Measurements from ENCODE around the gene KRTAP12-3.
"Not testable (repeated sequence)": the region's sequence is repeated elsewhere in the genome, so short reads cannot be mapped to it uniquely, and the experiment has no call there.

Gene KRTAP12-3

GRCh38 chr21:44685050-44685449 lies 27.3 kb downstream of the KRTAP12-3 start:
- not testable (repeated sequence) for DNase-seq (ENCODE audit: low spot score)

- no peak for DNase-seq (ENCODE audit: low spot score)
Observed at GRCh38 chr21:44686000-44686781, 28.5 kb downstream of the KRTAP12-3 start.

DNA sequence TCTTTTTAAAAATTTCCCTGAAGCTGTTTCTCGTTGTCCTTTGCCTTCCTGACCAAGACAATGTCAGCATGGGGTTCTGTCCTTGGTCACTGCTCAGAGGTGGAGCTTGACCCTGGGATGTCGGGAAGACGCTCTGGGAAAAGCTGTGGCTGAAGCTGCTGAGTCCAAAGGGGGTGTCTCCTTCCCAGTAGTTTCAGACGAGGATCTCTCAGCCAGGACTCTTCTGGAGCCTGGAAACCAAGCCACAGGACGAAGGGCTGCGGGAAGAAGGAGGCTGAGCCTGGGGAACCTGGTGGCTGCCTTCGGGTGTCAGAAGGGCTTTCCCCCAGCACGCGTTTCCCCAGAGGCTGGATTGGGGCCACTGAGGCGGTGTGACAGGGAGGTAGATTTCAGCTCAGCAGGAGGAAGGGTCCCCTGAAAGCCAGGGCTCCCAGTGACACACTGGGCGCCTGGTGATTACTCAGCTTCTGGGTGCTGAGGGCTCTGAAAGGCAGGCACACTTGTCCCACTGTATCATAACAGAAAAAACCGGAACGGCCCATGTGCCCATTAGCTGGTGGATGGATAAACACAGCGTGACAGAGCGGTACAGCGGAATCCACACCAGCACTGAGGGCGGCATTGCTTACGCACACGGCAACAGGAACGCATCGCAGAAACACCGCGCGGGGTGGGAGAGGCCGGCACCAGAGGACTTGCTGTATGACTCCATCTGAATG lies 29.3 kb downstream of the KRTAP12-3 start:
- DNase-seq (ENCODE audit: low spot score), result no peak

GRCh38 chr21:44687671-44688070 lies 29.9 kb downstream of the KRTAP12-3 start:
- no peak for DNase-seq (ENCODE audit: low spot score)

DNA sequence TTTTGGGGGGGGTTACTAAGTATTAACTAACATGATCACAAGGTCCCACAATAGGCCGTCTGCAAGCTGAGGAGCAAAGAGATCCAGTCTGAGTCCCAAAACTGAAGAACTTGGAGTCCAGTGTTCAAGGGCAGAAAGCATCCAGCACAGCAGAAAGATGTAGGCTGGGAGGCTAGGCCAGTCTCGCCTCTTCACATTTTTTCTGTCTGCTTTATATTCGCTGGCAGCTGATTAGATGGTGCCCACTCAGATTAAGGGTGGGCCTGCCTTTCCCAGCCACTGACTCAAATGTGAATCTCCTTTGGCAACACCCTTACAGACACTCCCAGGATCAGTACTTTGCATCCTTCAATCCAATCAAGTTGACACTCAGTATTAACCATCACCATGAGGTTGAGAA lies 32.0 kb downstream of the KRTAP12-3 start:
- not testable (repeated sequence) for DNase-seq (ENCODE audit: low spot score)

- no peak for DNase-seq (ENCODE audit: low spot score)
Observed at GRCh38 chr21:44691686-44692085, 34.0 kb downstream of the KRTAP12-3 start.

- no peak for DNase-seq (ENCODE audit: low spot score)
Observed at GRCh38 chr21:44692798-44693512, 35.2 kb downstream of the KRTAP12-3 start.

- DNase-seq (ENCODE audit: low spot score), result no peak
Observed at GRCh38 chr21:44694776-44695175, 37.0 kb downstream of the KRTAP12-3 start.

DNA sequence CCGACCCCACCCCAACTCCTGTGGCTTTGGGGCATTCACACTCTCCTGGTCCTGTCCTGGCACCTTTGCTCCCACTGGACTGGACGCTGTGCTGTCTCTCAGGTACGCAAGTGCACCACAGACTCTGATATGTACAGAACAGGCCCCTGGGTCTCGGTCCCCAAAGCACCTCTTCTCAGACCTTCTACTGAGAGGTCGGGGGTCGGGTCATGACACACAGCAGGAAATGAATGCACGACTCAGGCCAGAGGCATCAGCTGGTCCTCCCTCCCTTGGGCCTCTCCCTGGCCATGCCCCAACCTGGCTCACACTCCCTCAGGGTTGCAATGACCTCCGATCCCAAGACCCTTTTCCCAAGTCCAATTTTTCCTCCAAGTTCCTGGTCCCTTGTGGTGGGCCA lies 37.5 kb downstream of the KRTAP12-3 start:
- no peak for DNase-seq (ENCODE audit: low spot score)

GRCh38 chr21:44695641-44696040 lies 37.9 kb downstream of the KRTAP12-3 start:
- DNase-seq (ENCODE audit: low spot score), result no peak

GRCh38 chr21:44696572-44696971 lies 38.8 kb downstream of the KRTAP12-3 start:
- DNase-seq (ENCODE audit: low spot score), result no peak

DNA sequence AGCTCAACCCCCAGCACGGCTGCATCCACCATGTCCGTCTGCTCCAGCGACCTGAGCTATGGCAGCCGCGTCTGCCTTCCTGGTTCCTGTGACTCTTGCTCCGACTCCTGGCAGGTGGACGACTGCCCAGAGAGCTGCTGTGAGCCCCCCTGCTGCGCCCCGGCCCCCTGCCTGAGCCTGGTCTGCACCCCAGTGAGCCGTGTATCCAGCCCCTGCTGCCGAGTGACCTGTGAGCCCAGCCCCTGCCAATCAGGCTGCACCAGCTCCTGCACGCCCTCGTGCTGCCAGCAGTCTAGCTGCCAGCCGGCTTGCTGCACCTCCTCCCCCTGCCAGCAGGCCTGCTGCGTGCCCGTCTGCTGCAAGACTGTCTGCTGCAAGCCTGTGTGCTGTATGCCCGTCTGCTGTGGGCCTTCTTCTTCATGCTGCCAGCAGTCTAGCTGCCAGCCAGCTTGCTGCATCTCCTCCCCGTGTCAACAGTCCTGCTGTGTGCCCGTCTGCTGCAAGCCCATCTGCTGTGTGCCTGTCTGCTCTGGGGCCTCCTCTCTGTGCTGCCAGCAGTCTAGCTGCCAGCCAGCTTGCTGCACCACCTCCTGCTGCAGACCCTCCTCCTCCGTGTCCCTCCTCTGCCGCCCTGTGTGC lies 39.6 kb downstream of the KRTAP12-3 start, which contains the start of gene KRTAP10-12:
KRTAP10-12 (plus strand) TSS at position 1 of the 639 bp plus-strand sequence; CDS start at position 31, 30 bp downstream.
- DNase-seq (ENCODE audit: low spot score), result not testable (repeated sequence)

DNA sequence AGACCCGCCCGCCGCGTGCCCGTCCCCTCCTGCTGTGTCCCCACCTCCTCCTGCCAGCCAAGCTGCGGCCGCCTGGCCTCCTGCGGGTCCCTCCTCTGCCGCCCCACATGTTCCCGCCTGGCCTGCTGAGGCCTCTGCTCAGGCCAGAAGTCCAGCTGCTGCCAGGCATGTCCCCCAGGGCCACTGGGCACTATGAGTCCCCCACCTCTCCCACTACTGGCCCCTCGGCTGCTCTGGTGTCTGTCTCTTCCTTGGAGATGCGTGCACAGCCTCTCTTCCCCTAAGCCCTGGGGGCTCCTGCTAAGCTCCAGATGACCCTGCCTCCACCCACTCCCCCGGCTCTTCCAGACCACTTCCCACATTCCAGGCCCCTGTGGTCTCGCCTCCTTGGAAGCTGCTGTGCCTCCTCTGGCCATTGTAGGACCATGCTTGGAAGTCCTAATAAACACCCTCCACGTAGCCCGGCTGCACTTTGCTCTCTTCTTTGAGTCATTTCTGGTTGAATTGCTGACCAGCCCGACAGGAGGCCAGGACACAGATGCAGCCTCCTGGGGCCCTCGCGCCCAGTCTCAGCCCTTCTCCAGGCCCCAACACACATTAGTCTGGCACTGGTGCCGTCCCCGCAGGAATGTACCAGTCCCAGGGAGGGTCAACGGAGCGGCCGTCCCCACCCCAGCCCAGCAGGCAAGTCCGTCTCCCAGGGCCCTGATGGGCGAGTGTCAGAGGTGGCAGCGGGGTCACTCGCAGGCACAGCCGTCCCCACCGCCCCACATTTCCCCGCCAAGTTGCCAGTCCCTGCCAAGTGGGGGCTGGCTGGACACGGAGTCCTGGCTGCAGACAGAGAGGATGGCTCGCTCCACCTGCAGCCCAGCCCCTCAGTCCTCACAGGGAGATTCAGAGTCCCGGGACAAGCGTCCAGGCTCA lies 40.3 kb downstream of the KRTAP12-3 start:
- no peak for DNase-seq (ENCODE audit: low spot score)

- DNase-seq (ENCODE audit: low spot score), result no peak
Observed at GRCh38 chr21:44699502-44700001, 41.8 kb downstream of the KRTAP12-3 start.

DNA sequence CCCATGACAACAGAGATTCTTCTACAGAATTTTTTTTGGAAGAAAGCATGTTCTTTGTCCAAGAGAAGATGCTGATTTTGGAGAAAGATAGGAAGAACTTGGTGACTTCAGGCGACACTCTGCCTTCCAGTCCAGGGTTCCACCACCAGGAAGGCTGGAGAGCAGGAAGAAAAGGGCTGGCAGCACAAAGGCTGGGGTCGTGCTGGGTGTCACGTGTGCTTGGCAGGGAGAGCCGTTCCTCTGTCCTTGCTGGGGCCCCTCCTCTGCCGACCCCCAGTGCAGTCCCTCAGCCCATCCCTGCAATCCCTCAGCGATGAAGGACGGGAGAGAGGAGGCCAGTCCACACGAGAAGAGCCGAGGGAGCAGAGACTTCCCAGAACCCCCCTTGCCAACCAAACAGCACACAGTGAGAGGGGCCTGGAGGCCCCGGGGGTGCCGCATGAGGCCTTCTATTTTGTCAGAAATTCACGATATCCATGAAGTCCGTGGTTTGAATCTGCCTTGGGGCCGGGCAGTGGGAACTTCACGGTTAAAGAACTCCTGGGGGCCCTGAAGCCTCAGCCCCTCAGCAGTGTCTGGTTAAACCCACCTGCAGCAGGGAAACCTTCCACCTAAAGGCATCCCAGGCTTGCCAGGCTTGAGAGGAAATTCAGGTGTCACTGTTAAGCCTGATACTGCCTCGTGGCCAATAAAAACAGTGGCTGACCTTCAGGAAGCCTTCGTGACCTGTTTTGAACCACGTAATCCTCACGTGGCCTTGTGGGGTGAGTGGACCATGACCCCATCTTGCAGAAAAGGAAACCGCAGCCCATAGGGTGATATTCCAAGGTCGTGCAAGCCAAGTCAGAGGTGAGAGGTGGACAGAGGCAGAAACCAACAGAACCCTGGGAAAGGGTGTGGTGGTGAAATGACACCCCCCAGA lies 42.6 kb downstream of the KRTAP12-3 start:
- no peak for DNase-seq (ENCODE audit: low spot score)

DNA sequence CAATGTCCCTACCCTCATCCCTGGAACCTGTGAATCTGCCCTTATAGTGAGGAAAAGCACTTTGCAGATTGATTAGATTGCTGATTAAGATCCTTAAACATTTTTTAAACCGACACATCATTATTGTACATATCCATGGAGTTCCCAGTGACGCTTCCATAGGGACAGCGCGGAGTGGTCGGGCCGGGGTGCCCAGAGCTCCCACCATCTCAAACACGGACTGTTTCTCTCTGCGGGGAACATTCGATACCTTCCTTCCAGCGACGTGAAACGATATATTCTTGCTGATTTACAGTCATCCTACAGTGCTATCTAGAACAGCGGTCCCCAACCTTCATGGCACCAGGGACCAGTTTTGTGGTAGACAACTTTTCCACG lies 43.3 kb downstream of the KRTAP12-3 start:
- DNase-seq (ENCODE audit: low spot score), result no peak

GRCh38 chr21:44701541-44701940 lies 43.8 kb downstream of the KRTAP12-3 start:
- DNase-seq (ENCODE audit: low spot score), result no peak

GRCh38 chr21:44702111-44702972 lies 44.6 kb downstream of the KRTAP12-3 start:
- DNase-seq (ENCODE audit: low spot score), result no peak

Measured in HuH-7.5 (cell line).